SU-DHL-6 (cell line): ENCODE measurements around the gene SLC25A48.

Source experiments
- EZH2phosphoT487 ChIP-seq: fragments of 200-600 bp; sonication (generic), shearing (Covaris generic); conservative IDR thresholded peaks from 2 replicates; pipeline ENCODE4 v1.6.1; 2018; ENCODE audit warnings: mild to moderate bottlenecking, antibody characterized with exemption, low read length, moderate library complexity, mixed read lengths
- TF ChIP-seq, protein P1 (sequence below): fragments of 200-600 bp; sonication (generic); IDR thresholded peaks from one replicate; pipeline ENCODE4 v1.5.1; 2017; ENCODE audit warnings: antibody characterized with exemption, mild to moderate bottlenecking, low read length, moderate library complexity; ENCODE audit not compliant: insufficient read depth, poor library complexity, severe bottlenecking

DNA sequence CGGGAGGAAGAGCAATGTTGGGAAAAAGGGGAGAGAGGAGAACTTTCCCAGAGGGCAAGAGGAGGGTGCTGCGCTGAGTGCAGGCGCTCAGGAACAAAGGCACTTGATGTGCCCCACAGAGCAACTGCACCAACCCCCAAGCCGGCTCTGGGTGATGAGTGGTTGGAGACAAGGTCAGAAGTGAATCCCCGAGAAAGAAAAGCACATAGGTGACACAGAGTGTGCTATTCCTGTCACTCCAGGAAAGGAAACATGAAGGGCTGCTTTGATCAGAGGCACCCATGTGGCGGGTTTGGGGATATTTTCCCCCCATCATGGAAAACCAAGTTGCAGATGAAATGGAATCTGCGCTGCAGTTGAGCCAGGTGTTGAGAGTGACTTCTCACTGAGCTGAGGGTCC is 20.7 kb upstream of the SLC25A48 start:
- TF ChIP-seq, protein P1, sequence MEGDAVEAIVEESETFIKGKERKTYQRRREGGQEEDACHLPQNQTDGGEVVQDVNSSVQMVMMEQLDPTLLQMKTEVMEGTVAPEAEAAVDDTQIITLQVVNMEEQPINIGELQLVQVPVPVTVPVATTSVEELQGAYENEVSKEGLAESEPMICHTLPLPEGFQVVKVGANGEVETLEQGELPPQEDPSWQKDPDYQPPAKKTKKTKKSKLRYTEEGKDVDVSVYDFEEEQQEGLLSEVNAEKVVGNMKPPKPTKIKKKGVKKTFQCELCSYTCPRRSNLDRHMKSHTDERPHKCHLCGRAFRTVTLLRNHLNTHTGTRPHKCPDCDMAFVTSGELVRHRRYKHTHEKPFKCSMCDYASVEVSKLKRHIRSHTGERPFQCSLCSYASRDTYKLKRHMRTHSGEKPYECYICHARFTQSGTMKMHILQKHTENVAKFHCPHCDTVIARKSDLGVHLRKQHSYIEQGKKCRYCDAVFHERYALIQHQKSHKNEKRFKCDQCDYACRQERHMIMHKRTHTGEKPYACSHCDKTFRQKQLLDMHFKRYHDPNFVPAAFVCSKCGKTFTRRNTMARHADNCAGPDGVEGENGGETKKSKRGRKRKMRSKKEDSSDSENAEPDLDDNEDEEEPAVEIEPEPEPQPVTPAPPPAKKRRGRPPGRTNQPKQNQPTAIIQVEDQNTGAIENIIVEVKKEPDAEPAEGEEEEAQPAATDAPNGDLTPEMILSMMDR = no peak
- no peak for TF ChIP-seq EZH2phosphoT487
